ENCODE measurements around the gene SMC3.

GRCh38 chr10:110615057-110615747, 47.7 kb downstream of the SMC3 start:
- TF ChIP-seq EZH2 (IDR thresholded peaks at IDR 0.05; ENCODE audit: low read length, unreplicated experiment) (no peak), CTCF (conservative IDR thresholded peaks at IDR 0.05; ENCODE audit: low read depth, low read length) (no peak), EZH2phosphoT487 (IDR thresholded peaks at IDR 0.05; ENCODE audit: borderline replicate concordance, low read length) (no peak)
